ENCODE results near the gene CASTOR1. TPM values are rescaled to one million over a fixed set of nuclear protein-coding genes. Genes with fewer than 3 reads are reported as not detected.

The CASTOR1 gene
- total RNA-seq, 1 donor = 5.8 TPM

GRCh38 chr22:30284172-30284571 is 5.1 kb downstream of the CASTOR1 start:
- Histone ChIP-seq H3K9me3 (ENCODE audit: low read depth, low read length) (no peaks in the 10 kb centered on the region), H3K36me3 (ENCODE audit: insufficient read depth, low read length) (no peaks in the 10 kb centered on the region), H3K4me3 (ENCODE audit: insufficient read depth, low read length) (no peak overlapping the region), H3K27me3 (ENCODE audit: insufficient read depth, low read length) (no peaks in the 10 kb centered on the region), H3K4me2 (ENCODE audit: insufficient read depth, low read length) (no peak overlapping the region), H2AFZ (ENCODE audit: low read length) (no peak overlapping the region), H3K4me1 (ENCODE audit: insufficient read depth, low read length) (peaks cover 26% of the 10 kb centered on the region), H3K27ac (ENCODE audit: low read depth, low read length) (no peak overlapping the region), H3K79me2 (ENCODE audit: insufficient read depth, low read length) (no peaks in the 10 kb centered on the region), H4K20me1 (ENCODE audit: insufficient read depth, low read length) (peaks cover 8% of the 10 kb centered on the region)
- TF ChIP-seq, protein P1, sequence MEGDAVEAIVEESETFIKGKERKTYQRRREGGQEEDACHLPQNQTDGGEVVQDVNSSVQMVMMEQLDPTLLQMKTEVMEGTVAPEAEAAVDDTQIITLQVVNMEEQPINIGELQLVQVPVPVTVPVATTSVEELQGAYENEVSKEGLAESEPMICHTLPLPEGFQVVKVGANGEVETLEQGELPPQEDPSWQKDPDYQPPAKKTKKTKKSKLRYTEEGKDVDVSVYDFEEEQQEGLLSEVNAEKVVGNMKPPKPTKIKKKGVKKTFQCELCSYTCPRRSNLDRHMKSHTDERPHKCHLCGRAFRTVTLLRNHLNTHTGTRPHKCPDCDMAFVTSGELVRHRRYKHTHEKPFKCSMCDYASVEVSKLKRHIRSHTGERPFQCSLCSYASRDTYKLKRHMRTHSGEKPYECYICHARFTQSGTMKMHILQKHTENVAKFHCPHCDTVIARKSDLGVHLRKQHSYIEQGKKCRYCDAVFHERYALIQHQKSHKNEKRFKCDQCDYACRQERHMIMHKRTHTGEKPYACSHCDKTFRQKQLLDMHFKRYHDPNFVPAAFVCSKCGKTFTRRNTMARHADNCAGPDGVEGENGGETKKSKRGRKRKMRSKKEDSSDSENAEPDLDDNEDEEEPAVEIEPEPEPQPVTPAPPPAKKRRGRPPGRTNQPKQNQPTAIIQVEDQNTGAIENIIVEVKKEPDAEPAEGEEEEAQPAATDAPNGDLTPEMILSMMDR (IDR thresholded peaks at IDR 0.05; ENCODE audit: extremely low read depth, low read depth, low read length) = no peak
- peak; percentile 57 for DNase-seq (ENCODE audit: insufficient read length, low spot score, missing footprints)

DNA sequence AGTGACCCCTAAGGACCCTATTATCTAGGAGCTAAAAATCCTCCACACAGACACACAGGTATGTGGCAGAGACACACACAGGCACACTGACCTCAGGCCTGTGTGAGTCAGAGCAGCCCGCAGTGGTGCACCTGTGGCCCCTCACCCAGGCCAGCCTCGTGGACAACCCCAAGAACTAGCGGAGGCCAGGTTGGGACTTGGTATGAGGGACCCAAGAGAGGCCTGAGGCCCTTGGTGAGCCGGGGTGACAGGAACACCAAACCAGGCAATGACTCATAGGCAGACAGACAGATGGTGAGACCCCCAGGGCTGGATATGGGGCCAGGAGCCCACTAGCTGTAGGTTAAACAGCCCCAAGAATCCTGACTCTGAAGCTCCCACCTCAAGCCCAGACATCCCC is 6.0 kb downstream of the CASTOR1 start:
- no peaks in the 10 kb centered on the region for H3K79me2 ChIP-seq (ENCODE audit: insufficient read depth, low read length)
- H3K4me1 ChIP-seq (ENCODE audit: insufficient read depth, low read length) = peaks cover 31% of the 10 kb centered on the region
- H3K9me3 ChIP-seq (ENCODE audit: low read depth, low read length) = no peaks in the 10 kb centered on the region
- H3K27ac ChIP-seq (ENCODE audit: low read depth, low read length) = no peak overlapping the region
- DNase-seq (ENCODE audit: insufficient read length, low spot score, missing footprints) = peak; percentile 60
- no peaks in the 10 kb centered on the region for H3K27me3 ChIP-seq (ENCODE audit: insufficient read depth, low read length)
- TF ChIP-seq, protein P1 (IDR thresholded peaks at IDR 0.05; ENCODE audit: extremely low read depth, low read depth, low read length) = no peak
- H3K4me2 ChIP-seq (ENCODE audit: insufficient read depth, low read length) = no peak overlapping the region
- H3K4me3 ChIP-seq (ENCODE audit: insufficient read depth, low read length) = no peak overlapping the region
- H4K20me1 ChIP-seq (ENCODE audit: insufficient read depth, low read length) = peaks cover 8% of the 10 kb centered on the region
- H2AFZ ChIP-seq (ENCODE audit: low read length) = no peak overlapping the region
- H3K36me3 ChIP-seq (ENCODE audit: insufficient read depth, low read length) = no peaks in the 10 kb centered on the region

GRCh38 chr22:30282616-30283046 is 6.7 kb downstream of the CASTOR1 start:
- Histone ChIP-seq H3K4me2 (ENCODE audit: insufficient read depth, low read length) (no peak overlapping the region), H3K9me3 (ENCODE audit: low read depth, low read length) (no peaks in the 10 kb centered on the region), H3K36me3 (ENCODE audit: insufficient read depth, low read length) (no peaks in the 10 kb centered on the region), H3K27me3 (ENCODE audit: insufficient read depth, low read length) (no peaks in the 10 kb centered on the region), H3K27ac (ENCODE audit: low read depth, low read length) (no peak overlapping the region), H3K4me3 (ENCODE audit: insufficient read depth, low read length) (no peak overlapping the region), H3K79me2 (ENCODE audit: insufficient read depth, low read length) (no peaks in the 10 kb centered on the region), H4K20me1 (ENCODE audit: insufficient read depth, low read length) (peaks cover 7% of the 10 kb centered on the region), H2AFZ (ENCODE audit: low read length) (no peak overlapping the region), H3K4me1 (ENCODE audit: insufficient read depth, low read length) (peaks cover 31% of the 10 kb centered on the region)
- TF ChIP-seq, protein P1 (IDR thresholded peaks at IDR 0.05; ENCODE audit: extremely low read depth, low read depth, low read length) = no peak
- DNase-seq (ENCODE audit: insufficient read length, low spot score, missing footprints) = peak; percentile 17

DNA sequence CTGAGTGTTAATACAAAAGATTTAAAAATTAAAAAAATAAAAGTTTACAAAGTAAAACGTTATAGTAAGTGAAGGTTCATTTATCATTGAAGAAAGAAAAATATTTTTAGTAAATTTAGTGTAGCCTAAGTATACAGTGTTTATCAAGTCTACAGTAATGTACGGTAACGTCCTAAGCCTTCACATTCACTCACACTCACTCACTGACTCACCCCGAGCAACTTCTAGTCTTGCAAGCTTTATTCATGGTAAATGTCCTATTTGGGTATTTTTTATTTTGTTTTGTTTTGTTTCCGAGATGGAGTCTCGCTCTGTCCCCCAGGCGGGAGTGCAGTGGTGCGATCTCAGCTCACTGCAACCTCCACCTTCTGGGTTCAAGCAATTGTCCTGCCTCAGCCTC is 8.8 kb downstream of the CASTOR1 start:
- Histone ChIP-seq H3K4me2 (ENCODE audit: insufficient read depth, low read length) (no peak overlapping the region), H3K4me1 (ENCODE audit: insufficient read depth, low read length) (peaks cover 38% of the 10 kb centered on the region), H3K27me3 (ENCODE audit: insufficient read depth, low read length) (no peaks in the 10 kb centered on the region), H2AFZ (ENCODE audit: low read length) (no peak overlapping the region), H4K20me1 (ENCODE audit: insufficient read depth, low read length) (no peaks in the 10 kb centered on the region), H3K9me3 (ENCODE audit: low read depth, low read length) (no peaks in the 10 kb centered on the region), H3K36me3 (ENCODE audit: insufficient read depth, low read length) (no peaks in the 10 kb centered on the region), H3K79me2 (ENCODE audit: insufficient read depth, low read length) (no peaks in the 10 kb centered on the region), H3K27ac (ENCODE audit: low read depth, low read length) (peak overlapping the region; percentile 92), H3K4me3 (ENCODE audit: insufficient read depth, low read length) (no peak overlapping the region)
- peak; percentile 48 for DNase-seq (ENCODE audit: insufficient read length, low spot score, missing footprints)
- TF ChIP-seq, protein P1 (IDR thresholded peaks at IDR 0.05; ENCODE audit: extremely low read depth, low read depth, low read length) = no peak
